CD14-positive monocyte (primary cell): ENCODE measurements around the gene NIN. TPM values are rescaled to one million over a fixed set of nuclear protein-coding genes. Genes with fewer than 3 reads are reported as not detected.
A peak's percentile ranks its signal among the peaks of the same experiment; 100 is the strongest.

ENCODE experiments used
- DNase-seq, 3 donors: peaks; one replicate each; pipeline ENCODE4 v3.0.0-alpha.2; 2011 to 2022
- H2AFZ ChIP-seq: 2 replicates; pipeline ENCODE4 v1.6.0; 2012; ENCODE audit warnings: mild to moderate bottlenecking, low read depth, low read length, inconsistent platforms; ENCODE audit not compliant: insufficient read depth, poor library complexity, severe bottlenecking
- H3K27ac ChIP-seq, 2 donors: 1 replicate in 1 of 2; 2 replicates in 1 of 2; pipeline ENCODE4 v1.5.1; 2012 to 2013; ENCODE audit warnings: low read length in 2 of 2, control low read depth in 1 of 2, inconsistent platforms in 1 of 2, low read depth in 1 of 2, mild to moderate bottlenecking in 1 of 2
- H3K27me3 ChIP-seq, 2 donors: one replicate each; pipeline versions ENCODE4 v1.6.0 to v1.6.1; 2011 to 2013; ENCODE audit warnings: low read length in 2 of 2; ENCODE audit not compliant: control insufficient read depth in 2 of 2, insufficient read depth in 2 of 2
- H3K36me3 ChIP-seq, 2 donors: replicated peaks in 1 of 2; 1 replicate in 1 of 2; 2 replicates in 1 of 2; pipeline versions ENCODE4 v1.5.1 to v1.6.1; 2012 to 2013; ENCODE audit warnings: low read length in 2 of 2, control low read depth in 1 of 2, inconsistent platforms in 1 of 2, mild to moderate bottlenecking in 1 of 2; ENCODE audit not compliant: insufficient read depth in 2 of 2, control insufficient read depth in 1 of 2
- H3K4me1 ChIP-seq, 2 donors: 1 replicate in 1 of 2; 2 replicates in 1 of 2; pipeline versions ENCODE4 v1.5.1 to v1.6.1; 2012 to 2013; ENCODE audit warnings: low read length in 2 of 2, control low read depth in 1 of 2, inconsistent platforms in 1 of 2, mild to moderate bottlenecking in 1 of 2, moderate library complexity in 1 of 2; ENCODE audit not compliant: insufficient read depth in 2 of 2, control insufficient read depth in 1 of 2
- H3K4me2 ChIP-seq: replicated peaks from 2 replicates; pipeline ENCODE3; 2012; ENCODE audit warnings: low read length, moderate library complexity, mild to moderate bottlenecking; ENCODE audit not compliant: poor library complexity, severe bottlenecking; ENCODE audit errors: extremely low read depth
- H3K4me3 ChIP-seq, 3 experiments: fragments of 200-600 bp in 1 of 3; sonication (generic) in 1 of 3; replicated peaks in 1 of 3; 1 replicate in 2 of 3; 2 replicates in 1 of 3; pipeline ENCODE4 v1.5.1; 2011 to 2013; ENCODE audit warnings: low read length in 3 of 3, mild to moderate bottlenecking in 3 of 3, control low read depth in 2 of 3, low read depth in 2 of 3, inconsistent platforms in 1 of 3, moderate library complexity in 1 of 3
- H3K79me2 ChIP-seq: 2 replicates; pipeline ENCODE4 v1.6.0; 2012; ENCODE audit warnings: mild to moderate bottlenecking, control low read depth, inconsistent platforms, low read length, moderate library complexity; ENCODE audit not compliant: insufficient read depth
- H3K9ac ChIP-seq: 2 replicates; pipeline ENCODE4 v1.6.0; 2017; ENCODE audit warnings: low read length, mild to moderate bottlenecking; ENCODE audit not compliant: insufficient read depth, poor library complexity, severe bottlenecking
- H3K9me3 ChIP-seq, 2 donors: replicated peaks in 1 of 2; 1 replicate in 1 of 2; 2 replicates in 1 of 2; pipeline versions ENCODE4 v1.5.1 to v1.6.1; 2012 to 2013; ENCODE audit warnings: low read length in 2 of 2, control low read depth in 1 of 2; ENCODE audit not compliant: control insufficient read depth in 1 of 2, insufficient read depth in 1 of 2
- H4K20me1 ChIP-seq: 2 replicates; pipeline ENCODE4 v1.6.0; 2012; ENCODE audit warnings: mild to moderate bottlenecking, low read length, control low read depth, moderate library complexity; ENCODE audit not compliant: insufficient read depth
- H3K27ac Mint-ChIP-seq, 7 donors: one replicate each; pipeline ENCODE4 v1.8.0; 2020; ENCODE audit warnings: mild to moderate bottlenecking in 7 of 7, mixed read lengths in 7 of 7, moderate library complexity in 6 of 7, inconsistent platforms in 2 of 7
- H3K27me3 Mint-ChIP-seq, 3 donors: one replicate each; pipeline ENCODE4 v1.8.0; 2021 to 2022; ENCODE audit warnings: low read depth in 3 of 3, mild to moderate bottlenecking in 3 of 3, mixed read lengths in 3 of 3, moderate library complexity in 3 of 3, inconsistent platforms in 1 of 3
- H3K36me3 Mint-ChIP-seq, 2 donors: one replicate each; pipeline ENCODE4 v1.8.0; 2020; ENCODE audit warnings: mixed read lengths in 2 of 2, inconsistent platforms in 1 of 2, mild to moderate bottlenecking in 1 of 2
- H3K4me1 Mint-ChIP-seq: one replicate; pipeline ENCODE4 v1.8.0; 2020; ENCODE audit warnings: mild to moderate bottlenecking, mixed read lengths
- H3K4me3 Mint-ChIP-seq, 2 donors: one replicate each; pipeline ENCODE4 v1.8.0; 2020; ENCODE audit warnings: mild to moderate bottlenecking in 2 of 2, mixed read lengths in 2 of 2, moderate library complexity in 1 of 2
- H3K9me3 Mint-ChIP-seq, 7 donors: one replicate each; pipeline ENCODE4 v1.8.0; 2020 to 2022; ENCODE audit warnings: mixed read lengths in 7 of 7, mild to moderate bottlenecking in 6 of 7, moderate library complexity in 6 of 7, inconsistent platforms in 2 of 7
- CTCF ChIP-seq: fragments of 200-600 bp; IDR thresholded peaks from one replicate; pipeline ENCODE4 v1.8.0; 2022; ENCODE audit warnings: antibody characterized with exemption, mild to moderate bottlenecking
- WGBS: methylation state at CpG from one replicate; pipeline ENCODE4 v1.1.5; 2013; ENCODE audit warnings: missing lambda C conversion rate; ENCODE audit not compliant: insufficient coverage; 5-methylcytosine and 5-hydroxymethylcytosine counted together
- intact Hi-C, 2 donors: fragments of 100-400 bp; cut with micrococcal nuclease; formaldehyde crosslinking; loops; one replicate each; pipeline versions ENCODE4 v1.15.0 to v1.15.1; 2023
- polyA plus RNA-seq, 3 donors: library from polyadenylated mRNA; depleted of rRNA in 1 of 3; unstranded in 2 of 3; stranded (reverse) in 1 of 3; fragments of 300-500 nt in 2 of 3; fragments of >200 nt in 1 of 3; fragmentation: Illumina TruSeq in 2 of 3; gene quantifications; 1 replicate in 2 of 3; 2 replicates in 1 of 3; pipeline ENCODE4 v1.2.3, GENCODE V29; 2012 to 2021

Gene NIN
- polyA plus RNA-seq, 3 donors = 15.3 to 29.1 (median 26.5) TPM

GRCh38 chr14:50829489-50830043, 1.4 kb downstream of the NIN start:
- Histone ChIP-seq H3K27ac (peak overlapping the region; percentile 70 to 83), H3K9ac (peak overlapping the region; percentile 76), H2AFZ (peak overlapping the region; percentile 70), H3K79me2 (peaks cover 68% of the 10 kb centered on the region), H3K9me3 (no peaks in the 10 kb centered on the region), H3K4me1 (peaks cover 37 to 53% of the 10 kb centered on the region in 2 donors), H3K27me3 (no peaks in the 10 kb centered on the region), H3K4me2 (peak overlapping the region; percentile 80), H4K20me1 (peaks cover 54% of the 10 kb centered on the region), H3K36me3 (peaks cover 4 to 11% of the 10 kb centered on the region in 2 donors), H3K4me3 (peak overlapping the region; percentile 84 to 91 (median 84))
- peak overlapping the region; percentile 95 to 99 for H3K4me3 Mint-ChIP-seq
- intact Hi-C loops = loop anchor here in 1 of 2 donors (10.0 kb wide), 1 partner anchor 95 kb away; no protein-coding TSS in a partner anchor
- peak overlapping the region; percentile 80 to 93 (median 89) for H3K27ac Mint-ChIP-seq
- peaks cover 12 to 13% of the 10 kb centered on the region in 2 donors for H3K36me3 Mint-ChIP-seq
- WGBS = under 1% methylated on average over 11 of the region's 14 CpGs
- H3K4me1 Mint-ChIP-seq = peaks cover 56% of the 10 kb centered on the region
- no peak for DNase-seq
- no peaks in the 10 kb centered on the region for H3K9me3 Mint-ChIP-seq
- no peak for TF ChIP-seq CTCF
- H3K27me3 Mint-ChIP-seq = peaks cover 0 to 6% (median 0%) of the 10 kb centered on the region in 3 donors

GRCh38 chr14:50828721-50829488, 2.1 kb downstream of the NIN start:
- WGBS = 41% methylated on average over 3 of the region's 10 CpGs
- peak overlapping the region; percentile 95 to 99 for H3K4me3 Mint-ChIP-seq
- peaks cover 12 to 13% of the 10 kb centered on the region in 2 donors for H3K36me3 Mint-ChIP-seq
- Histone ChIP-seq H2AFZ (peak overlapping the region; percentile 70), H3K4me1 (peaks cover 43 to 59% of the 10 kb centered on the region in 2 donors), H3K79me2 (peaks cover 75% of the 10 kb centered on the region), H3K9me3 (no peaks in the 10 kb centered on the region), H3K4me3 (peak overlapping the region; percentile 84 to 91 (median 84)), H3K27me3 (no peaks in the 10 kb centered on the region), H3K36me3 (peaks cover 4 to 11% of the 10 kb centered on the region in 2 donors), H3K9ac (peak overlapping the region; percentile 76), H4K20me1 (peaks cover 57% of the 10 kb centered on the region), H3K27ac (peak overlapping the region in 1 of 2 donors; percentile 83), H3K4me2 (peak overlapping the region; percentile 80)
- no peak for TF ChIP-seq CTCF
- intact Hi-C loops = loop anchor here in 1 of 2 donors (10.0 kb wide), 1 partner anchor 96 kb away; no protein-coding TSS in a partner anchor
- peaks cover 61% of the 10 kb centered on the region for H3K4me1 Mint-ChIP-seq
- H3K27ac Mint-ChIP-seq = peak overlapping the region in 3 of 7 donors; percentile 36 to 93 (median 89)
- no peak for DNase-seq
- peaks cover 0 to 6% (median 0%) of the 10 kb centered on the region in 3 donors for H3K27me3 Mint-ChIP-seq
- no peaks in the 10 kb centered on the region for H3K9me3 Mint-ChIP-seq
